ENCODE results near the gene ESPNL.

The ESPNL gene

DNA sequence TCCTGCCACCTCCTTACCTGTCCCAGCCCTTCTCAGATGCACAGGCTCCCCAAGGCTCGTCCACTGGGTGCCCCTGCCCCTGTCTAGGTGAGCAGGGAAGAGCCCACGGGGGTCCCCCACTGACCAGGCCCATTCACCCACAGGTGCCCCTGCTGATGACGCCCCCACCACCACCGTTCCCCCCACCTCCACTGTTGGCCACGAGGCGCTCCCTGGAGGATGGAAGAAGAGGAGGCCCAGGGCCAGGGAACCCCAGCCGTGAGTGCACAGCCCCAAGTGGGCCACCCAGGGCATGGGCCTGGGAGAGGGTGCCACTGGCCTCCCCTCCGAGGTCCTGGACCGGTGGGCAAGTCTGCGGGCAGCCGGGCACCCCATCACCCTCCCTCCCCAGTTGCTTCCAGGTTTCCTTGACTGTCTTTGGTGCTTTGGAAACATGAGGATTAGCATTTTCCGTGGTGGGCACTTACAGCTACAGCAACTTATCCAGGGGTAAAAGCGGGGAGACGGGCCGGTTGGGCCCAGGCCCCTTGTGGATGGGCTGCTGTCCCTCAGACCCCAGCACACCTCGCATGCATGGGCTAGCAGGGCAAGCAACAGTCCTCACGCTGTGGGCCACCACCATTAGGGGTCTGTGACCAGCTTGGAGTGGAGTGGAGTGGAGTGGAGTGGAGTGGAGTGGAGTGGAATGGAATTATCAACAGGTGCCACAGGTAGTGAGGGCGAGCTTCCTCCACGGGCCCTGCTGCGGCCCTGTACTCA is 25.2 kb downstream of the ESPNL start:
- H3K4me3 ChIP-seq (replicated peaks; ENCODE audit: low read depth, low read length) = no peak overlapping the region
- no peak for DNase-seq (ENCODE audit: low read depth)
- TF ChIP-seq, protein P1, sequence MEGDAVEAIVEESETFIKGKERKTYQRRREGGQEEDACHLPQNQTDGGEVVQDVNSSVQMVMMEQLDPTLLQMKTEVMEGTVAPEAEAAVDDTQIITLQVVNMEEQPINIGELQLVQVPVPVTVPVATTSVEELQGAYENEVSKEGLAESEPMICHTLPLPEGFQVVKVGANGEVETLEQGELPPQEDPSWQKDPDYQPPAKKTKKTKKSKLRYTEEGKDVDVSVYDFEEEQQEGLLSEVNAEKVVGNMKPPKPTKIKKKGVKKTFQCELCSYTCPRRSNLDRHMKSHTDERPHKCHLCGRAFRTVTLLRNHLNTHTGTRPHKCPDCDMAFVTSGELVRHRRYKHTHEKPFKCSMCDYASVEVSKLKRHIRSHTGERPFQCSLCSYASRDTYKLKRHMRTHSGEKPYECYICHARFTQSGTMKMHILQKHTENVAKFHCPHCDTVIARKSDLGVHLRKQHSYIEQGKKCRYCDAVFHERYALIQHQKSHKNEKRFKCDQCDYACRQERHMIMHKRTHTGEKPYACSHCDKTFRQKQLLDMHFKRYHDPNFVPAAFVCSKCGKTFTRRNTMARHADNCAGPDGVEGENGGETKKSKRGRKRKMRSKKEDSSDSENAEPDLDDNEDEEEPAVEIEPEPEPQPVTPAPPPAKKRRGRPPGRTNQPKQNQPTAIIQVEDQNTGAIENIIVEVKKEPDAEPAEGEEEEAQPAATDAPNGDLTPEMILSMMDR (IDR thresholded peaks at IDR 0.05; ENCODE audit: low read length, missing control alignments) = no peak

DNA sequence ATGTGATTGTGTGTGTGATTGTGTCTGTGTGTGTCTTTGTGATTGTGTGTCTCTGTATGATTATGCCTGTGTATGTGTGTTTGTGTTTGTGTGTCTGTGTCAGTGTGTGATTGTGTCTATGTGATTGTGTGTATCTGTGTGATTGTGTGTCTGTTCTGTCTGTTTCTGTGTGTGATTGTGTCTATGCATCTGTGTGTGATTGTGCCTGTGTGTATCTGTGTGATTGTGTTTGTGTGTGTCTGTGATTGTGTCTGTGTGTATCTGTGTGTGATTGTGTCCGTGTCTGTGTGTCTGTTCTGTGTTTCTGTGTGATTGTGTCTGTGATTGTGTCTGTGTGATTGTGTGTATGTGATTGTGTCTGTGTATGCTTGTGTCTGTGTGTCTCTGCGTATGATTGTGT is 26.2 kb downstream of the ESPNL start:
- no peak for DNase-seq (ENCODE audit: low read depth)
- TF ChIP-seq, protein P1 (IDR thresholded peaks at IDR 0.05; ENCODE audit: low read length, missing control alignments) = no peak
- H3K4me3 ChIP-seq (replicated peaks; ENCODE audit: low read depth, low read length) = no peak overlapping the region

DNA sequence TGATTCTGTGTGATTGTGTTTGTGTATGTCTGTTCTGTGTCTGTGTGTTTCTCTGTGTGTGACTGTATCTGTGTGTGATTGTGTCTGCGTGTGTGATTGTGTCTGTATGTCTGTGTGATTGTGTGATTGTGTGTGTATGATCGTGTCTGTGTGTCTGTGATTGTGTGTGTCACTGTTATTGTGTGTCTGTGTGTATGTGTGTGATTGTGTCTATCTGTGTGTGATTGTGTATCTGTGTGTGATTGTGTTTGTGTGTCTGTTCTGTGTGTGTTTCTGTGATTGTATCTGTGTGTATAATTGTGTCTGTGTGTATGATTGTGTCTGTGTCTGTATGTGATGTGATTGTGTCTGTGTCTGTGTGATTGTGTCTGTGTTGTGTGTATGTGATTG is 26.6 kb downstream of the ESPNL start:
- DNase-seq (ENCODE audit: low read depth) = no peak
- no peak overlapping the region for H3K4me3 ChIP-seq (replicated peaks; ENCODE audit: low read depth, low read length)
- TF ChIP-seq, protein P1 (IDR thresholded peaks at IDR 0.05; ENCODE audit: low read length, missing control alignments) = no peak

DNA sequence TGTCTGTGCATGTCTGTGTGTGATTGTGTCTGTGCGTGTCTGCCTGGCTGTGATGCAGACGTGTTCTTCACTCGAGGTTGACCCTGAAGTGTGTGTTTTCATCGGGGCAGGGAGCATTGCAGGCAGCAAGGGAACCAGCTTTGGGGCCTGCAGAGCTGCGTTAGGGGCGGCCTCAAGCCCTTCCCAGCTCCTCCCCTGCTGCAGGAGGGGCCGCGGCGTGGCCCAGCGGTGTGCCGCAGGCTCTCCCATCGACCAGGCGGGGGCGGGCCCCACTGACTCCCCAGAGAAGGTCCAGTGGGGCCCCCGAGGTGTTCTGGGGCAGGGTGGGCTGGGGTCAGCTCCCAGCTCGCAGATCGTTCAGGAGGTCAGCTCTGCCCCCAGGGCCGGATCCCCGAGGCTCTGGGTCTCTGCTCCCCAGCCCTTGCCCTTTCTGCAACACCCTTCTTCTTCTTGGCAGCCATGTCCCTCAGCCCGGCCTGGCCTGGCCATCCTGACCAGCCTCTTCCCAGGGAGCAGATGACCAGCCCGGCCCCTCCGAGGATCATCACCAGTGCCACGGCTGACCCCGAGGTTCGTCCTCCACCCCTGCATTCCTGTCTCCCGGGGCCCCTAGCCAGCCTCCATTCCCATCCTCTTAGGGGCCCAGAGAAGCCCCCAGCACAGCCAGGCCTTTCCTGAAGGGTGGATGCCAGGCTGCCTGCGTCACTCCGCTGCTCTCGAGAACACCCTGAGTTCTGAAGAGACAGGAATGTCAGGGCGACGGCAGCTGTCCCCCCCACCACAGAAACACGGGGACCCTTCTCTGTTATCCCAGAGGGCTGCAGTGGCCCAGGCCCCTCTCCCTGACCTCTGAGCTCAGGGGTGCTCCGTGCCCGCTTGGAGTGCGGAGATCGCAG is 27.3 kb downstream of the ESPNL start:
- H3K4me3 ChIP-seq (replicated peaks; ENCODE audit: low read depth, low read length) = no peak overlapping the region
- TF ChIP-seq, protein P1 (IDR thresholded peaks at IDR 0.05; ENCODE audit: low read length, missing control alignments) = peak; percentile 4

DNA sequence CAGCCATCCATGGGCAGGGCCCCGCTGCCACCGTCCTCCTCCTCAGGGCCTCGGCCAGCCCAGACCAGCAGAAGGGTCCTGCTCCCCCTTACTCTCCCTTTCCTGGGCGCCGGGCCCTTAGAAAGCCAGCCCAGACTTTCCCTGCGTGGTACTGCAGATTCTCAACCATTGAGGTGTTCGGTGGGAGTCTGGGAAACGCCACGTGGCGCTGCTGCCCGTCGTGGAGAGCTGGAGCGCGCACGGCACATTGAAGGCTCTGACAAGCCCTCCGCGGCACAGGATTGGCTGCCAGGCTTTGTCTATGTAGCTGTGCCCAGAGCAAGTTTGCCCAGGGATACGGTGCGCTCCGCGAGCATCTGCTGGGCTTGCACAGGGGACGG is 27.9 kb downstream of the ESPNL start:
- H3K4me3 ChIP-seq (replicated peaks; ENCODE audit: low read depth, low read length) = no peak overlapping the region
- DNase-seq (ENCODE audit: low read depth) = no peak
- TF ChIP-seq, protein P1 (IDR thresholded peaks at IDR 0.05; ENCODE audit: low read length, missing control alignments) = no peak

More for the DNA sequence above, 27.3 kb downstream of the ESPNL start:
- peak; percentile 43 for DNase-seq (ENCODE audit: low read depth)

DNA sequence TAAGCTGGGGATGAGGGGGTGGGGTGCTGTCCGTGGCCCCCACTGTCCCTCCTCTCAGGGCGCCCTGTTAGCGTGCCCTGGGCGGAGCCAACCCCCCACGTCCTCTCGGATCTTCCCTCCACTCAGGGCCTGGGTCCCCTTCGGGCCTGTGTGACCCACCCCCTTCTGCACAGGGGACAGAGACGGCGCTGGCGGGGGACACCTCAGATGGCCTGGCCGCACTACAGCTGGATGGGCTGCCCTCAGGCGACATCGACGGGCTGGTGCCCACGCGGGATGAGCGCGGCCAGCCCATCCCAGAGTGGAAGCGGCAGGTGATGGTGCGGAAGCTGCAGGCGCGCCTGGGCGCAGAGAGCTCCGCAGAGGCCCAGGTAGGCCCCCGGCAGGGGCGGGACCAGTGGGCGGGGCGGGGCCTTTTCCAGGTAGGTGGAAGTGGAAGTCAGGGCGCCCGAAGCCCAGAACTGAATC is 28.4 kb downstream of the ESPNL start:
- no peak overlapping the region for H3K4me3 ChIP-seq (replicated peaks; ENCODE audit: low read depth, low read length)
- TF ChIP-seq, protein P1 (IDR thresholded peaks at IDR 0.05; ENCODE audit: low read length, missing control alignments) = no peak
- DNase-seq (ENCODE audit: low read depth) = no peak
